Effector memory CD4-positive, alpha-beta T cell (primary cell): Measurements from ENCODE around the gene PSD.

Source experiments
- DNase-seq, 3 donors: peaks; one replicate each; pipeline ENCODE4 v3.0.0-alpha.2; 2020
- H3K27ac ChIP-seq: 2 replicates; pipeline ENCODE4 v1.7.0; 2013; ENCODE audit warnings: mild to moderate bottlenecking, low read length, moderate library complexity; ENCODE audit not compliant: insufficient read depth, poor library complexity, severe bottlenecking
- H3K27me3 ChIP-seq: replicated peaks from 2 replicates; pipeline ENCODE4 v1.7.0; 2013; ENCODE audit warnings: mild to moderate bottlenecking, low read length; ENCODE audit not compliant: insufficient read depth, control insufficient read depth, poor library complexity, severe bottlenecking
- H3K36me3 ChIP-seq: 2 replicates; pipeline ENCODE4 v1.7.0; 2013; ENCODE audit warnings: mild to moderate bottlenecking, low read length, moderate library complexity; ENCODE audit not compliant: control insufficient read depth, insufficient read depth
- H3K4me1 ChIP-seq: 2 replicates; pipeline ENCODE4 v1.7.0; 2013; ENCODE audit warnings: low read length, mild to moderate bottlenecking; ENCODE audit not compliant: control insufficient read depth, insufficient read depth, poor library complexity, severe bottlenecking
- H3K4me3 ChIP-seq: 2 replicates; pipeline ENCODE4 v1.7.0; 2013; ENCODE audit warnings: low read length, low read depth, mild to moderate bottlenecking; ENCODE audit not compliant: insufficient read depth, poor library complexity, severe bottlenecking
- H3K9me3 ChIP-seq: 2 replicates; pipeline ENCODE4 v1.7.0; 2013; ENCODE audit warnings: mild to moderate bottlenecking, low read length, moderate library complexity; ENCODE audit not compliant: control insufficient read depth

The PSD gene

GRCh38 chr10:102413053-102413705, 5.4 kb downstream of the PSD start:
- peaks cover 26% of the 10 kb centered on the region for H3K4me1 ChIP-seq

GRCh38 chr10:102412293-102412692, 6.3 kb downstream of the PSD start:
- peaks cover 26% of the 10 kb centered on the region for H3K4me1 ChIP-seq
- H3K27me3 ChIP-seq: peaks cover 21% of the 10 kb centered on the region

More at GRCh38 chr10:102413053-102413705, 5.4 kb downstream of the PSD start:
- no peak for DNase-seq
- H3K4me3 ChIP-seq: no peak overlapping the region
- peaks cover 21% of the 10 kb centered on the region for H3K27me3 ChIP-seq
- H3K27ac ChIP-seq: no peak overlapping the region
- H3K36me3 ChIP-seq: no peaks in the 10 kb centered on the region
- no peaks in the 10 kb centered on the region for H3K9me3 ChIP-seq

GRCh38 chr10:102411341-102412255, 7.0 kb downstream of the PSD start:
- peaks cover 15% of the 10 kb centered on the region for H3K27me3 ChIP-seq
- H3K4me3 ChIP-seq: no peak overlapping the region
- H3K4me1 ChIP-seq: peaks cover 26% of the 10 kb centered on the region
- H3K27ac ChIP-seq: no peak overlapping the region
- H3K36me3 ChIP-seq: no peaks in the 10 kb centered on the region
- H3K9me3 ChIP-seq: no peaks in the 10 kb centered on the region
- no peak for DNase-seq

More at GRCh38 chr10:102412293-102412692, 6.3 kb downstream of the PSD start:
- Histone ChIP-seq H3K36me3 (no peaks in the 10 kb centered on the region), H3K4me3 (no peak overlapping the region), H3K27ac (no peak overlapping the region), H3K9me3 (no peaks in the 10 kb centered on the region)
- DNase-seq: no peak

GRCh38 chr10:102410429-102411073, 8.0 kb downstream of the PSD start:
- no peaks in the 10 kb centered on the region for H3K9me3 ChIP-seq
- peak overlapping the region; percentile 46 for H3K4me3 ChIP-seq
- no peak overlapping the region for H3K27ac ChIP-seq
- H3K4me1 ChIP-seq: peaks cover 26% of the 10 kb centered on the region
- H3K27me3 ChIP-seq: peaks cover 8% of the 10 kb centered on the region
- no peaks in the 10 kb centered on the region for H3K36me3 ChIP-seq
- DNase-seq: no peak

GRCh38 chr10:102409604-102410428, 8.8 kb downstream of the PSD start:
- Histone ChIP-seq H3K9me3 (no peaks in the 10 kb centered on the region), H3K4me3 (peak overlapping the region; percentile 46), H3K27me3 (peaks cover 8% of the 10 kb centered on the region), H3K4me1 (peaks cover 26% of the 10 kb centered on the region), H3K27ac (peak overlapping the region; percentile 36), H3K36me3 (no peaks in the 10 kb centered on the region)
- DNase-seq: no peak

DNA sequence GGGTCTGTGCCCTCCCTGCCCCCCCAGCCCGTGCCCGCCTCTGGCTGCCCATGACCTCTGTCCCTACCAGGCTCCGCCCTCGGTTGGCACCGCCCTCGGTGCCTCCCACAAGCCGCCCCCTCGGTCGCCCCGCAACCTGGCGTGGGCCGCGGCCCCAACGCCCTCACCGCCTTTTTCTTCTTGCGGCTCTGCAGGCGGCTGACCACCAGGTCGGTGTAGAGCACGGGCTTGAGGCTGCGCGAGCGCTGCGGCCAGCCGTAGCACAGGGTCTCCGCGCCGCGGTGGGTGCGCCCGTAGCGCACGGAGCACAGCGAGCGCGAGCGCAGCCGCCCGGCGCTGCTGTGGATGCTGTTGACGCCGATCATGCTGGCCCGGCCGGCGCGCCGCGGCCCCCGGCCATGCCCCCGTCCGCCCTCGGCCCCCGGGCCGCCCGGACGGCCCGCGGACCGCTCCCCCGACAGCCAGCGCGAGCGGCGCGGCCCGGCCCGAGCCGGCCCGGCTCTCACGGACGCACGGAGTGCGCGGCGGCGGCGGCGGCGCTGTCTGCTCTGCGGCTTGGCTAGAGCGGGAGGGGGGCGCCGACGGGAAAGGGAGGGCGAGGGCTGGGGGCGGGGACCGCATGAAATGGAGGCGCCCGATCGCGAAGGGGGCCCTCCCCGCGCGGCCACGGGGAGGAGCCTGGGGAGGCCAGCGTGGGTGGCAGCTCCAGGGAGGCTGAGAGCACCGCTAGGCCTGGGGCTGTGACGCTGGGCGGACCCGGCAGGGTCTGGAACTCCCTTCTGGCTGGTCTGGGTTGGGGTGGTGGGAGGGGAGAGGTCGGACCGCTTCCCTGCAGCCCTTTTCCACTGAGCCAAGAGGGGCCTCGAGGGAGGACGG, 9.6 kb downstream of the PSD start:
- peak; percentile 36 to 54 (median 47) for DNase-seq
- Histone ChIP-seq H3K27me3 (peaks cover 8% of the 10 kb centered on the region), H3K4me1 (peaks cover 26% of the 10 kb centered on the region), H3K36me3 (no peaks in the 10 kb centered on the region), H3K27ac (peak overlapping the region; percentile 36), H3K4me3 (peak overlapping the region; percentile 47), H3K9me3 (no peaks in the 10 kb centered on the region)

GRCh38 chr10:102408131-102408727, 10.4 kb downstream of the PSD start:
- Histone ChIP-seq H3K36me3 (peaks cover 1% of the 10 kb centered on the region), H3K27me3 (peaks cover 8% of the 10 kb centered on the region), H3K4me1 (peaks cover 26% of the 10 kb centered on the region), H3K9me3 (no peaks in the 10 kb centered on the region), H3K4me3 (peak overlapping the region; percentile 47), H3K27ac (no peak overlapping the region)
- no peak for DNase-seq

GRCh38 chr10:102407425-102408130, 11.0 kb downstream of the PSD start:
- Histone ChIP-seq H3K4me1 (peaks cover 22% of the 10 kb centered on the region), H3K9me3 (no peaks in the 10 kb centered on the region), H3K27me3 (peaks cover 8% of the 10 kb centered on the region), H3K4me3 (no peak overlapping the region), H3K36me3 (peaks cover 5% of the 10 kb centered on the region), H3K27ac (no peak overlapping the region)
- no peak for DNase-seq
